Panc1 (cell line): ENCODE results near the gene TMEM208. TPM values are rescaled to one million over a fixed set of nuclear protein-coding genes. Genes with fewer than 3 reads are reported as not detected.
A peak's percentile ranks its signal among the peaks of the same experiment; 100 is the strongest.

Experiments used
- ATAC-seq: fragments of 200-7000 bp; cut with Tn5 transposase; 2 replicates; pipeline ENCODE4 v1.9.1; 2020; ENCODE audit warnings: mild to moderate bottlenecking, moderate library complexity
- BruUV-seq: library from RNA; stranded (reverse); fragments of 400-500 nt; replicated peaks from 2 replicates; lab custom pipeline; 2021; lab: Mats Ljungman, UMichigan
- CTCF ChIA-PET: fragments of 300-600 bp; sonication (Branson Sonifier 250); formaldehyde crosslinking; loops from one replicate; lab custom pipeline; 2022; ENCODE audit warnings: antibody characterized with exemption; lab: Charles Lee
- POLR2A ChIA-PET: fragments of 300-600 bp; sonication (Branson Sonifier 250); formaldehyde crosslinking; loops from one replicate; lab custom pipeline; 2022; ENCODE audit warnings: antibody characterized with exemption; lab: Charles Lee
- DNase-seq: peaks from one replicate; pipeline ENCODE4 v3.0.0-alpha.2; 2010; ENCODE audit warnings: low read depth, low spot score
- H3K27ac ChIP-seq: 2 replicates; pipeline ENCODE4 v1.5.1; 2011; ENCODE audit warnings: mild to moderate bottlenecking, low read length, inconsistent platforms
- H3K27me3 ChIP-seq: fragments of 200-500 bp; sonication (Bioruptor generic); 2 replicates; pipeline ENCODE4 v1.6.0; 2014; ENCODE audit warnings: low read length, inconsistent platforms; ENCODE audit not compliant: control insufficient read depth, insufficient read depth
- H3K36me3 ChIP-seq: fragments of 200-500 bp; sonication (Bioruptor generic); 2 replicates; pipeline ENCODE4 v1.5.1; 2014; ENCODE audit warnings: inconsistent platforms, mild to moderate bottlenecking, low read length, moderate library complexity; ENCODE audit not compliant: control insufficient read depth, insufficient read depth
- H3K4me1 ChIP-seq: 2 replicates; pipeline ENCODE4 v1.5.1; 2011; ENCODE audit warnings: inconsistent platforms, mild to moderate bottlenecking, low read length, moderate library complexity; ENCODE audit not compliant: control insufficient read depth, insufficient read depth
- H3K4me3 ChIP-seq, 2 experiments: 2 replicates each; pipeline ENCODE4 v1.5.1; 2011 to 2012; ENCODE audit warnings: low read depth in 2 of 2, low read length in 2 of 2, mild to moderate bottlenecking in 2 of 2, inconsistent platforms in 1 of 2, moderate library complexity in 1 of 2
- H3K9me3 ChIP-seq: fragments of 200-500 bp; sonication (Bioruptor generic); 2 replicates; pipeline ENCODE4 v1.5.1; 2014; ENCODE audit warnings: low read depth, mild to moderate bottlenecking, inconsistent platforms, low read length, moderate library complexity; ENCODE audit not compliant: control insufficient read depth, insufficient read depth
- CTCF ChIP-seq: fragments of 450-650 bp; IDR thresholded peaks from 2 replicates; pipeline ENCODE4 v1.5.1; 2017; ENCODE audit warnings: mild to moderate bottlenecking
- POLR2AphosphoS5 ChIP-seq: IDR thresholded peaks from 2 replicates; pipeline ENCODE4 v1.6.1; 2012; ENCODE audit warnings: mild to moderate bottlenecking, low read depth, low read length, moderate library complexity
- SIN3A ChIP-seq: IDR thresholded peaks from 2 replicates; pipeline ENCODE4 v1.6.1; 2012; ENCODE audit warnings: low read depth, mild to moderate bottlenecking, low read length, moderate library complexity, borderline replicate concordance; ENCODE audit not compliant: insufficient read depth
- TCF7L2 ChIP-seq: IDR thresholded peaks from 2 replicates; pipeline ENCODE4 v1.6.1; 2011; ENCODE audit warnings: mild to moderate bottlenecking, low read depth, low read length, inconsistent platforms
- in situ Hi-C: cut with HindIII; loops from 2 replicates; pipeline ENCODE4 v1.10.0; 2016; ENCODE audit warnings: low sequenced_read_pairs, low pct_unique_long_range_greater_than_20kb
- intact Hi-C: fragments of 100-400 bp; cut with micrococcal nuclease; formaldehyde crosslinking; loops from one replicate; pipeline ENCODE4 v1.10.0; 2022; ENCODE audit not compliant: unreplicated experiment
- total RNA-seq: library from RNA; stranded (reverse); gene quantifications from one replicate; pipeline ENCODE4 v1.2.1, GENCODE V29; 2021; ENCODE audit not compliant: unreplicated experiment
- TF ChIP-seq, protein P1 (sequence below), 2 experiments: IDR thresholded peaks; 2 replicates each; pipeline ENCODE4 v1.6.1; 2011 to 2012; ENCODE audit warnings: low read depth in 2 of 2, control low read depth in 1 of 2, low read length in 1 of 2, mild to moderate bottlenecking in 1 of 2, moderate library complexity in 1 of 2; ENCODE audit not compliant: insufficient read depth in 1 of 2

Gene TMEM208
- total RNA-seq, 1 experiment from 2014 or later: 25.6 TPM

DNA sequence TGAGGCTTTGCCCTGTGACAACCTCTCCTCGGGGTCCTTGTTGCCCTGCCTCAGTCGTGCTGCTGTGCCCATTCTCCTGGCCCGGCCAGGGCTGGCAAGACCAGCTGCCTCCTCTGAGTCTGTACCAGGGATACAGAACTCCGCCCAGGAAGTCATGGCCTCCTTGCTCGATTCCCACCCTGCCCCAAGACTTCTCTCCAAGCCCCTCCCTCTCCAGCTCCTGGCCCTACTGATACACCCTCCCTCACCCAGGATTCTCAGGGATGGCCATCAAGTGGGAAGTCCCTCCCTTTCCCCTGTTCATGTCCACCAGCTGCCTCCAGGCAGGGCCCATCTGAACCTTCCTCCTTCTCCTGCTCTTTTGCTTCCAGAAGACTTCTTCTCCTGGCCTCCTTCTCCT lies 11.2 kb upstream of the TMEM208 start:
- intact Hi-C loops: no loop called here
- no TSS peak for BruUV-seq
- ChIA-PET CTCF (no interaction called here), POLR2A (no interaction called here)
- Histone ChIP-seq H3K9me3 (no peaks in the 10 kb centered on the region), H3K27ac (no peak overlapping the region), H3K4me3 (no peak overlapping the region), H3K27me3 (no peaks in the 10 kb centered on the region), H3K4me1 (no peaks in the 10 kb centered on the region), H3K36me3 (no peaks in the 10 kb centered on the region)
- in situ Hi-C loops: no loop called here
- TF ChIP-seq POLR2AphosphoS5 (no peak), TCF7L2 (no peak), SIN3A (no peak)
- DNase-seq (no peak), ATAC-seq (peak; percentile 20; the same call in 1 of the 2 replicates)

DNA sequence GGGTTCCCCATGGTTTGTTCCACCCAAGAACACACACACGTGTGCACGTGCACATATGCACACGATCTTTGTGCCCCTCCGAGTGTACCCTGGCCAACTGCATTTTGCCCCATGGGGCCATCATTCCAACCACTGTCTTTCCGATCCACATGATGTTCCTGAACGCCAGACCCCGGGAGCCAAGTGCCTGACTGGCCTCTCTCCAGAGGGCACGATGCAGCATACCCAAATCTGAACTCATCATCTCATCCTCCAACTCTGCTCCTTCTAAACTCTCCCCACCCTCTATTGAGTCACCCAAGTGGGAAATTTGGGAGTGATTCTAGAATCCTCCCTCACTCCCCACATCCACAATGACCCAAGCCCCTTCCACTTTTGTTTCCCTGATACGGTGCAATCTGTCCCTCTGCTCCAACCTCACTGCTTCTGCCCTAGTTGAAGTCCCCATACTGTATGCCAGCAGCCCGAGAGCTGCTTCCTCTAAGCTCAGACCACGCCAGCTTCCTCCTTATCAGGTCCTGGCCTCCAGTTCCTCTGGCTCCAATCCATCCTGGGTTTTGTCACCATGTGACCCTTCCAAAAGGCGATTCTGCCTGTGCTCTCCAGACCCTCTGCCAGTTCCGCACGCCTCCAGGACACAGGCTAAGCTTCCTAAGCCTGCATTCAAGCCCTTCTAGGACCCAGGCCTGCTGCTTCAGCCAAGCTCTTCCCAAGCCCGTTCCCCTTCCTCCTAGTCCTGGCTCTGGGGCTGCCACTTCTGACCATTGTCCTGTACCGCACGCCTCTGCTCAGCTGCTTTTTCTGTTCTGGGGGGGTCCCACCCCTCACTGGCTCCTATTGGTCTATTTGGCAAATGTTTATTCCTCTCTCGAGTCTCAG lies 10.1 kb upstream of the TMEM208 start:
- H3K9me3 ChIP-seq: no peaks in the 10 kb centered on the region
- intact Hi-C loops: no loop called here
- no peak overlapping the region for H3K27ac ChIP-seq
- no peak for TF ChIP-seq TCF7L2
- no peak for TF ChIP-seq POLR2AphosphoS5
- ChIA-PET CTCF (interaction anchor here (0.6 kb wide), 1 partner anchor 118 kb away, joined by 3 read pairs; no protein-coding TSS in a partner anchor), POLR2A (no interaction called here)
- H3K36me3 ChIP-seq: no peaks in the 10 kb centered on the region
- ATAC-seq: no peak
- no peaks in the 10 kb centered on the region for H3K27me3 ChIP-seq
- BruUV-seq: no TSS peak
- in situ Hi-C loops: no loop called here
- H3K4me1 ChIP-seq: no peaks in the 10 kb centered on the region
- DNase-seq: no peak
- H3K4me3 ChIP-seq: no peak overlapping the region

GRCh38 chr16:67223992-67224391 lies 2.9 kb upstream of the TMEM208 start:
- Histone ChIP-seq H3K4me1 (peaks cover 4% of the 10 kb centered on the region; the same call in 1 of the 2 replicates), H3K4me3 (no peak overlapping the region), H3K27ac (no peak overlapping the region), H3K27me3 (no peaks in the 10 kb centered on the region), H3K9me3 (no peaks in the 10 kb centered on the region), H3K36me3 (peaks cover 5% of the 10 kb centered on the region; the same call in 1 of the 2 replicates)
- intact Hi-C loops: no loop called here
- TF ChIP-seq, protein P1, sequence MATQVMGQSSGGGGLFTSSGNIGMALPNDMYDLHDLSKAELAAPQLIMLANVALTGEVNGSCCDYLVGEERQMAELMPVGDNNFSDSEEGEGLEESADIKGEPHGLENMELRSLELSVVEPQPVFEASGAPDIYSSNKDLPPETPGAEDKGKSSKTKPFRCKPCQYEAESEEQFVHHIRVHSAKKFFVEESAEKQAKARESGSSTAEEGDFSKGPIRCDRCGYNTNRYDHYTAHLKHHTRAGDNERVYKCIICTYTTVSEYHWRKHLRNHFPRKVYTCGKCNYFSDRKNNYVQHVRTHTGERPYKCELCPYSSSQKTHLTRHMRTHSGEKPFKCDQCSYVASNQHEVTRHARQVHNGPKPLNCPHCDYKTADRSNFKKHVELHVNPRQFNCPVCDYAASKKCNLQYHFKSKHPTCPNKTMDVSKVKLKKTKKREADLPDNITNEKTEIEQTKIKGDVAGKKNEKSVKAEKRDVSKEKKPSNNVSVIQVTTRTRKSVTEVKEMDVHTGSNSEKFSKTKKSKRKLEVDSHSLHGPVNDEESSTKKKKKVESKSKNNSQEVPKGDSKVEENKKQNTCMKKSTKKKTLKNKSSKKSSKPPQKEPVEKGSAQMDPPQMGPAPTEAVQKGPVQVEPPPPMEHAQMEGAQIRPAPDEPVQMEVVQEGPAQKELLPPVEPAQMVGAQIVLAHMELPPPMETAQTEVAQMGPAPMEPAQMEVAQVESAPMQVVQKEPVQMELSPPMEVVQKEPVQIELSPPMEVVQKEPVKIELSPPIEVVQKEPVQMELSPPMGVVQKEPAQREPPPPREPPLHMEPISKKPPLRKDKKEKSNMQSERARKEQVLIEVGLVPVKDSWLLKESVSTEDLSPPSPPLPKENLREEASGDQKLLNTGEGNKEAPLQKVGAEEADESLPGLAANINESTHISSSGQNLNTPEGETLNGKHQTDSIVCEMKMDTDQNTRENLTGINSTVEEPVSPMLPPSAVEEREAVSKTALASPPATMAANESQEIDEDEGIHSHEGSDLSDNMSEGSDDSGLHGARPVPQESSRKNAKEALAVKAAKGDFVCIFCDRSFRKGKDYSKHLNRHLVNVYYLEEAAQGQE (IDR thresholded peaks at IDR 0.05; ENCODE audit: insufficient read depth in 1 of 2, low read depth in 2 of 2, low read length in 1 of 2): no peak
- TF ChIP-seq SIN3A (no peak), TCF7L2 (no peak), CTCF (no peak), POLR2AphosphoS5 (no peak)
- ATAC-seq: no peak
- ChIA-PET CTCF (no interaction called here), POLR2A (interaction anchor here (0.7 kb wide), 1 partner anchor 210 kb away, joined by 3 read pairs; no protein-coding TSS in a partner anchor)
- in situ Hi-C loops: no loop called here
- no peak for DNase-seq
- BruUV-seq: no TSS peak
